Activated CD4-positive, alpha-beta T cell treated with anti-CD3 and anti-CD28 coated beads, Interleukin-2, amount 50 U/mL, for 4 hours (primary cell): ENCODE measurements around the gene MMP17.
"Not testable (repeated sequence)": the region's sequence is repeated elsewhere in the genome, so short reads cannot be mapped to it uniquely, and the experiment has no call there.

Experiments used
- DNase-seq, 2 experiments: peaks; one replicate each; pipeline ENCODE4 v3.0.0-alpha.2; 2020

The MMP17 gene

GRCh38 chr12:131800594-131801135 is 27.5 kb upstream of the MMP17 start:
- DNase-seq = no peak

- DNase-seq = no peak
Measured at GRCh38 chr12:131801254-131801866, 26.8 kb upstream of the MMP17 start.

GRCh38 chr12:131803961-131804521 is 24.2 kb upstream of the MMP17 start:
- no peak for DNase-seq

GRCh38 chr12:131805421-131805820 is 22.8 kb upstream of the MMP17 start:
- no peak for DNase-seq

GRCh38 chr12:131806674-131807073 is 21.5 kb upstream of the MMP17 start:
- DNase-seq = no peak

GRCh38 chr12:131808744-131809371 is 19.3 kb upstream of the MMP17 start:
- no peak for DNase-seq

- DNase-seq = not testable (repeated sequence)
Measured at GRCh38 chr12:131809476-131810254, 18.5 kb upstream of the MMP17 start.

GRCh38 chr12:131810726-131811125 is 17.5 kb upstream of the MMP17 start:
- DNase-seq = no peak

- no peak for DNase-seq
Measured at GRCh38 chr12:131815131-131815530, 13.1 kb upstream of the MMP17 start.

- no peak for DNase-seq
Measured at GRCh38 chr12:131816495-131816894, 11.7 kb upstream of the MMP17 start.

GRCh38 chr12:131817241-131817640 is 11.0 kb upstream of the MMP17 start:
- DNase-seq = no peak

- DNase-seq = no peak
Measured at GRCh38 chr12:131818821-131819585, 9.2 kb upstream of the MMP17 start.

- DNase-seq = no peak
Measured at GRCh38 chr12:131824450-131824849, 3.7 kb upstream of the MMP17 start.

- DNase-seq = no peak
Measured at GRCh38 chr12:131825146-131825892, 2.9 kb upstream of the MMP17 start.

GRCh38 chr12:131826097-131826928 is 1.9 kb upstream of the MMP17 start:
- no peak for DNase-seq

GRCh38 chr12:131828671-131829355 is 620 bp downstream of the MMP17 start:
- no peak for DNase-seq

GRCh38 chr12:131829356-131829747 is 1.2 kb downstream of the MMP17 start:
- no peak for DNase-seq

- DNase-seq = no peak
Measured at GRCh38 chr12:131829791-131830334, 1.7 kb downstream of the MMP17 start.

GRCh38 chr12:131830335-131830913 is 2.2 kb downstream of the MMP17 start:
- DNase-seq = no peak
